Measurements from ENCODE around the gene TJP3. TPM values are rescaled to one million over a fixed set of nuclear protein-coding genes. Genes with fewer than 3 reads are reported as not detected.

The TJP3 gene
- total and polyA plus RNA-seq, 2 experiments from 2014 or later: 18.2 to 23.9 TPM

- TF ChIP-seq ZNF462 (CRISPR knock-in tag; IDR thresholded peaks at IDR 0.05) (no peak), CREB1 (CRISPR knock-in tag; IDR thresholded peaks at IDR 0.05; ENCODE audit: low read depth) (no peak), CTCF (conservative IDR thresholded peaks at IDR 0.05; ENCODE audit: low read depth in 2 of 2) (no peak), JUNB (IDR thresholded peaks at IDR 0.05; ENCODE audit: unreplicated experiment) (no peak), EZH2 (IDR thresholded peaks at IDR 0.05; ENCODE audit: low read depth, unreplicated experiment) (no peak), EZH2phosphoT487 (IDR thresholded peaks at IDR 0.05; ENCODE audit: unreplicated experiment) (no peak)
Observed at GRCh38 chr19:3694361-3695123, 13.6 kb upstream of the TJP3 start (continued).

Data from GM23338 (cell line).